Activated T-cell treated with anti-CD3 and anti-CD28 coated beads, Interleukin-2, amount 50 U/mL, for 1 hour (primary cell): ENCODE data around the gene CAPSL.
"Not testable (repeated sequence)": the region's sequence is repeated elsewhere in the genome, so short reads cannot be mapped to it uniquely, and the experiment has no call there.

Experiments used
- DNase-seq: peaks from one replicate; pipeline ENCODE4 v3.0.0-alpha.2; 2020

The CAPSL gene

DNA sequence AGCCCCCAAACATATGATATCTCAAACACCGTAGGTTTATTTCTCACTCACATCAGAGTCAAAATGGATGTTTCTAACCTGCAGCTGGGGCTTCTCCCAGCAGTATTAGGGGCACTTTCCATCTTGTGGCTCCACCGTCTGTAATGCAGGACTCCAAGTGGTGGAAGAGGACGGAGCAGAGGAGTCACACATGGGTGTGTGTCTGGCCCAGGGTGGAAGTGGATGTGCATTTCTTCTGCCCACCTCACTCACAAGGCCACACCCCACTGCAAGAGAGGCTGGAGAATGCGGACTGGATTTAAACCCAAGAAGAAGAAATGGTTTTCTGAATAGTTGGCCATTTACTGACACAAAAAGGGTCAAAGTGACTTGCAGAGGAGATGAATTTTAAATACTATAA, 67.8 kb downstream of the CAPSL start:
- DNase-seq, result no peak

DNA sequence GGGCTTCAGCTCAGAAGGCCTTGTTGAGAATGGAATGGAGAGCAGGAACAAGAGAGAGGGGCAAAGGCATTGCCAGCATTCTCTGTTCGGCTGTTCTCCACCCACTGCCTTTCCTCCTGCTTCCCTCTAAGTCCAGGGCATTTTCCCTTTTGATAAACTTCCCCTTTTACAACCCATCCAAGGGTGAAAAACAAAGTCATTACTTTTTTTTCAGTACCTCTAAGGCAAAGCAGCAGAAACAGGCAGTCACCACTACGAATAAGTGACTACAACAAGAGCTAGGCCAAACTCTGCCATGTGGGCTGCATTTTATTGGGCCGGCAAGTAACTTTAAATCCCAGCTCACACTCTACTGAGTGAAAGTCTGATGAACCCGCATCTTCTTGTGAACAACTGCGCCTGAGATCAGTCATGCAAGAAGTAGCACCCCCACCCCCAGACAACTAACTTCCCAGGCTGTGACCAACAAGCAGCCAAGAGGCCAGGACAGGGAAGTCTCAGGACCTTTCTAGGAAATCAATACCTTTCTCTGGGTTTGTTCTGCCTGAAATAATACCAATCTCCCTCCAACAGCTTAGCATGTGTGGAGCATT, 68.6 kb downstream of the CAPSL start:
- DNase-seq, result no peak

DNA sequence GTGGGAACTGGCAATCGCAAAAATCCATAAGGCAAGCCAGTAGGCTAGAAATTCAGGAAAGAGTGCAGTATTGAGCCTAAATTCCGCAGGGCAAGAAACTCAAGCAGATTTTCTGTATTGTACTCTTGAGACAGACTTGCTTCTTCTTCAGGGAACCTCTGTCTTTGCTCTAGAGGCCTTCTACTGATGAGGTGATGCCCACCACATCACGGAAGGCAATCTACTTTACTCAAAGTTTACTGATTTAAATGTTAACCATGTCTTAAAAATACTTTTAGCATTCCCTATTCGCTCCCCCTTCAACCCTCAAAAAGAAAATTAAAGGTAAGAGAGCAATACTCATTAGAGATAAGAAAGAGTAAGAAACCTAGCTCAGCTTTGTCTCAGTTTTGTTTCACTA, 70.4 kb downstream of the CAPSL start:
- DNase-seq, result no peak

DNA sequence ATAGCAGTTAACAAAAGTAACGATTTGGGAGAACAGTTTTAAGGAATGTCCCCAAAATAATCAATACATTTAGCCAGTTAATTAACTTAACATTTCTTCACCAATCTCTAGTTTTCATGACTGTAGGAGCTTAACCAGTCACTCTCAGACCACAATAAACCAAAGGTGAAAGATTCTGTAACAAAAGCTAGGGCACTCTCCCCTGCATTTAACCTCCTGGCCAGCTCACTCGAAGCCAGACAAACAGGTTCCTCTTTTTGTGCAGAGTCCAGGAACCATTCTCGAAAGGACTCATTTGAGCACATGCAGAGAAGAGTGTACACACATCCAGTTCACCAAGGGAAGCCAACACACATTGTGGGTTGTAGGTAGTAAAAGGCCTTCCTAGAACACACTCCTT, 75.3 kb downstream of the CAPSL start:
- no peak for DNase-seq

DNA sequence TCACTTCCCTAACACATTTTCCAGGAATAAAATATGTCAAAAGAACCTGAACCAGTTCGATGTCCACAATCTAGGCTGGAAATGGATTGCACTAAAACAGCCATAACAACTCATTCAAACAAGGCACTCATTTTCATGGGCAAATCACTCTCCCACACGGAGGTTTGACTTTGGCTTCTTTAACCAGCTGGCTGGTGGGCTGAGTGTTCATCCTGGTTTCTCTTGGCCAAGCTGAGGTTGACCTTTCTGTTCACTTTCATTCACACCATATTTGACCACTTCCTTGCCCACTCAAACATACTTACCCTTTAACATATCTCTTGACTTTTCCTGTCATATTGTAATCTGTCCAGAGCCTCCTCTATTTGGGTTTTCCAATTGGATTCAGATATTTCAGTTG, 76.3 kb downstream of the CAPSL start:
- DNase-seq, result no peak

DNA sequence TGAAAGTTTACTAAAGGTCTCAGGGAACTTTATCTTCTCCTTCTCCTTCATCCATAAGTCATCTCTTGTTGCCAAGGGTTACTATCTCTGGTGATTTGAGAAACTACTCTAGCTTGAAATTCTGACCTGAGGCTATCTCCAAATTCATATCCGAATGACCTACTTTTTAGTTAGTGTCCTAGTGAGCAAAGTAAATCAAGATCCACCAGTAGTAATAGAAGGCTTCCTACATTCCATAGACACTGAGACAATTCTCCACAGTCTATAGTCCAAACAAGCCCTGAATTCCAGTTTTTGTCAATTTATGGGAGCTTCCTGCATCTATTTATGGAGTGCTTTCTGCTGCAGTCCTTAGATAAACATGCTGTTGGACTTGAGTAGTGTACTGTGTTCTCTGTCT, 76.7 kb downstream of the CAPSL start:
- DNase-seq, result no peak

DNA sequence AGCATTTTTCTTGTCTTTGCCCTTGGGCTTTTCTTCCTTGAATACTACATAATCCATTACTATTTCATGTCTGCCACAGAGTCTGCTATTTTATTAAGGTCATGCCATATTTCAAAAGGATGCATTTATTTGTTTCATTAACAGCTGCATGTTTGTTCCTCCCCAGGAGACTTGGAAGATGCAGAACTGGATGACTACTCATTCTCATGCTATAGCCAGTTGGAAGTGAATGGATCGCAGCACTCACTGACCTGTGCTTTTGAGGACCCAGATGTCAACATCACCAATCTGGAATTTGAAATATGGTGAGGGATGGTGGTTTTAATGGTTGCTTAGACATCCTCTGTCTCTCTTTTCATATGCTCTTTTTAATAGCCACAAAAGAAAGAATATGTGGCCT, 77.7 kb downstream of the CAPSL start:
- DNase-seq, result no peak

DNA sequence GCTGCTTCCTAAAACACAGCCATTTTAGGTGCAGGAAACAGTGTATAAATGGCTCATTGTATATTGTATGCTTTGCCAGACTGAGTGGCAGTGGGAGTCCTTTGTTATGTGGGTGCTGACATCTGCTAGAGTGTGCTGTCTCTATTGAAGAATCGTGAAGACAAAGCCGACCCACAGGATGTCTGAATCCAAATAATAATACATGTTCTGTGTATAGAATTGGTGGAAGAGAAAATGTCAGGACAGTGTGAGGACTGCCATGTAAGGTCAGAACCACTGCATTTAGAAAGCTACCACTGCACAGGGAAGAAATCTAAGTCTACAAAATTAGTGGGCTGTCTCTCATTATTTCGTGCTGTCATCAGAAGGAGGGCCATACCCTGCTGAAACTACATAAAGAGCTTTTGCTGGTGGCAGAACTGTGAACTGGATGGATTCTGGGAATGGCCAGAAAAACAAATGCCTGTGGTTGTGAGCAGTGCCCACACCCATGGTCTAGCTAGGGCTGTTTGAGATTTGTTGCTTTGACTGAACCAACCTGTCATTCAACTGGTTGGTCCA, 79.2 kb downstream of the CAPSL start:
- no peak for DNase-seq

DNA sequence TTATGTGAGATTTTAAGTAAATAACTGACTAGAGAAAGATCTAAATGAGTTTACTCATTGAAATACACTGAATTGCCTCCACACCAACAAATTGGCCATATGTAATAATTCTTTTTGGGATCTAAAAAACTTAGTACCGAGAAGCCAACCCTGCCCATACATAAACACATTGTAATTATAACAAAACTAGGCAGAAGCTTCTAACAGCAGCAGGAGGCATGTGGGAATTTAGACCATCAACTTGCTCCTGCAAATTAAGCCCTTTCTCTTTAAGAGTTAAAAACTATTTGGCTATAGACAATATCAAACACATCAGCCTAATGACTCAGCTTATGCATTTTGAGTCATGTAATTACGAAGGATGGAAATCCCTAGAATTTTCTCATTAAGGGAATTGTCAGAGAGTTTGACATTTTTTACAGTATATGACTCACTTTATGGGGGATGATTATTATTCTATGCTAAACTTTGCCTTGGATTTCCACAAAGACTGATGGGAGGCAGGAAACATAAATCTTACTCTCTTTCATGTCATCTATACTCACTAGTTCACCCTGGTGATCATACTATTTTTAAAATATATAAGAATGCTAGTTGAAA, 80.7 kb downstream of the CAPSL start:
- DNase-seq, result no peak

DNA sequence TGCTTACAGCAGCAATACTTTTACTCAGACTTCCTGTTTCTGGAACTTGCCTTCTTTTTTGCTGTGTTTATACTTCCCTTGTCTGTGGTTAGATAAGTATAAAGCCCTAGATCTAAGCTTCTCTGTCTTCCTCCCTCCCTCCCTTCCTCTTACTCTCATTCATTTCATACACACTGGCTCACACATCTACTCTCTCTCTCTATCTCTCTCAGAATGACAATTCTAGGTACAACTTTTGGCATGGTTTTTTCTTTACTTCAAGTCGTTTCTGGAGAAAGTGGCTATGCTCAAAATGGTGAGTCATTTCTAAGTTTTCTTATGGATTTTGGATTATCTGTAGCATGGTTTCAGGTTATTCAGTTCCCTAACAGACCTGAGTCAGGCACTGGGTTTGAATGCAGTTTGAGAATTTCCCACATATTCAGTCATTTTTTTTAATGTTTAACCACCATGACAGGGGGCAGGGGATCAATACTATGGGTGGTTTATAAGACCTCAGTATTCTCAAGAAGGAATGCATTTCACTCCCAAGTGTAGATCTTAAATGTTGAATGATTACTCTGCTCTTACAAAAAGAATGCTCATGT, 81.6 kb downstream of the CAPSL start, which contains the start of gene IL7R:
Gene IL7R (plus strand): TSS at position 127 of the 587 bp plus-strand sequence. CDS start 87 bp downstream, at position 214.
- no peak for DNase-seq

DNA sequence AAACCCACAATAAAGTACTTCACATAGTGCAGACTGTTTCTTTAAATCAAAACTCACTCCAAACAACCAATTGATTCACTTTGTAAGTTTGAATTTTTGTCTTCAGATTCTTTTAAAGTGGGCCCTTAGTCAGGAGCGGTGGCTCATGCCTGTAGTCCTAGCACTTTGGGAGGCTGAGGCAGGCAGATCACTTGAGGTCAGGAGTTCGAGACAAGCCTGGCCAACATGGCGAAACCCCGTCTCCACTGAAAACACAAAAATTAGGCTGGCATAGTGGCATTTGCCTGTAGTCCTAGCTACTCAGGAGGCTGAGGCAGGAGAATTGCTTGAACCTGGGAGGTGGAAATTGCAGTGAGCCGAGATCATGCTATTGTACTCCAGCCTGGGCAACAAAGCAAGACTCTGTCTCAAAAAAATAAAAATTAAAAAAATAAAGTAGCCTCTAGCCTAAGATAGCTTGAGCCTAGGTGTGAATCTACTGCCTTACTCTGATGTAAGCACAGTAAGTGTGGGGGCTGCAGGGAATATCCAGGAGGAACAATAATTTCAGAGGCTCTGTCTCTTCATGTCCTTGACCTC, 82.1 kb downstream of the CAPSL start:
- DNase-seq, result not testable (repeated sequence)

DNA sequence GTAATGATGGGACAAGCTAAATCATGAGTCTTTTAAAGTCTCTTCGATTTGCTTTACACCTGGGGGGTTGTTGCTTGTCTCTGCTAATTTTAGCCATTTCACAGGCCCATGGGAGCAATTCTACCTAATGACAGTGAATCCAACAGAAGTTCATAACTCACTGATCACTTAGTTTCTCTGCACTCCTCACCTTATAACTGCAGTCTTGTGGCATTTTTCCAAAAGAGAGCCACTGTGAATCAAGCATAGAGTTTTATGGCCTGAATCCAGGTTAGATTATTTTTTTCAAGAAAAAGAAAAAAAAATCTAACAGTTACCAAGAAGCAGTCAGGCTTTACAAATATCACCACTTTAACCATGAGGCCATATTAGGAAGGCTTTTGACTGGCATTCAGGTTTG, 83.2 kb downstream of the CAPSL start:
- DNase-seq, result no peak
